ENCODE measurements around the gene OR6S1. TPM values are rescaled to one million over a fixed set of nuclear protein-coding genes. Genes with fewer than 3 reads are reported as not detected.

OR6S1 gene
- total and polyA plus RNA-seq, 10 of the 15 experiments (the other 5 are each of a cell fraction or from before 2014, with no cell fraction given), result 0.22 to 0.67 (median 0.43) TPM; not detected in 4

- TF ChIP-seq POLR2A (IDR thresholded peaks at IDR 0.05; ENCODE audit: low read depth, low read length) (no peak), RFX5 (IDR thresholded peaks at IDR 0.05; ENCODE audit: low read depth, low read length) (no peak), POU2F2 (IDR thresholded peaks at IDR 0.05; ENCODE audit: borderline replicate concordance, low read depth, low read length) (no peak; the same call in 2 of the 3 replicates), LARP7 (IDR thresholded peaks at IDR 0.05) (0 out of 2 replicates have a peak, but pooled peaks have one; percentile 33), SREBF2 (IDR thresholded peaks at IDR 0.05; ENCODE audit: low read length) (peak; percentile 95), FOXK2 (IDR thresholded peaks at IDR 0.05) (no peak), DPF2 (IDR thresholded peaks at IDR 0.05) (peak; percentile 67), RAD21 (IDR thresholded peaks at IDR 0.05; ENCODE audit: insufficient read depth, low read depth, low read length) (no peak), CBX5 (IDR thresholded peaks at IDR 0.05; ENCODE audit: low read depth) (peak; percentile 47; the same call in 1 of the 2 replicates), IKZF1 (conservative IDR thresholded peaks at IDR 0.05) (peak; percentile 84), ZBTB11 (CRISPR knock-in tag; IDR thresholded peaks at IDR 0.05) (no peak), NBN (IDR thresholded peaks at IDR 0.05) (peak; percentile 89), SPI1 (IDR thresholded peaks at IDR 0.05; ENCODE audit: borderline replicate concordance, insufficient read depth, low read depth, low read length) (peak; percentile 80), GATAD2B (conservative IDR thresholded peaks at IDR 0.05; ENCODE audit: low read depth) (no peak), ZNF384 (IDR thresholded peaks at IDR 0.05; ENCODE audit: borderline replicate concordance, low read depth, low read length) (no peak), ASH2L (IDR thresholded peaks at IDR 0.05; ENCODE audit: borderline replicate concordance, low read depth) (no peak), RB1 (IDR thresholded peaks at IDR 0.05; ENCODE audit: borderline replicate concordance) (no peak; the same call in 1 of the 2 replicates), NR2C1 (IDR thresholded peaks at IDR 0.05) (no peak), CHD4 (IDR thresholded peaks at IDR 0.05) (no peak), IKZF2 (IDR thresholded peaks at IDR 0.05) (peak; percentile 75 to 79)
- TF ChIP-seq, protein P1, sequence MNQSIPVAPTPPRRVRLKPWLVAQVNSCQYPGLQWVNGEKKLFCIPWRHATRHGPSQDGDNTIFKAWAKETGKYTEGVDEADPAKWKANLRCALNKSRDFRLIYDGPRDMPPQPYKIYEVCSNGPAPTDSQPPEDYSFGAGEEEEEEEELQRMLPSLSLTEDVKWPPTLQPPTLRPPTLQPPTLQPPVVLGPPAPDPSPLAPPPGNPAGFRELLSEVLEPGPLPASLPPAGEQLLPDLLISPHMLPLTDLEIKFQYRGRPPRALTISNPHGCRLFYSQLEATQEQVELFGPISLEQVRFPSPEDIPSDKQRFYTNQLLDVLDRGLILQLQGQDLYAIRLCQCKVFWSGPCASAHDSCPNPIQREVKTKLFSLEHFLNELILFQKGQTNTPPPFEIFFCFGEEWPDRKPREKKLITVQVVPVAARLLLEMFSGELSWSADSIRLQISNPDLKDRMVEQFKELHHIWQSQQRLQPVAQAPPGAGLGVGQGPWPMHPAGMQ (IDR thresholded peaks at IDR 0.05; ENCODE audit: borderline replicate concordance), result no peak
- TF ChIP-seq, protein P2, sequence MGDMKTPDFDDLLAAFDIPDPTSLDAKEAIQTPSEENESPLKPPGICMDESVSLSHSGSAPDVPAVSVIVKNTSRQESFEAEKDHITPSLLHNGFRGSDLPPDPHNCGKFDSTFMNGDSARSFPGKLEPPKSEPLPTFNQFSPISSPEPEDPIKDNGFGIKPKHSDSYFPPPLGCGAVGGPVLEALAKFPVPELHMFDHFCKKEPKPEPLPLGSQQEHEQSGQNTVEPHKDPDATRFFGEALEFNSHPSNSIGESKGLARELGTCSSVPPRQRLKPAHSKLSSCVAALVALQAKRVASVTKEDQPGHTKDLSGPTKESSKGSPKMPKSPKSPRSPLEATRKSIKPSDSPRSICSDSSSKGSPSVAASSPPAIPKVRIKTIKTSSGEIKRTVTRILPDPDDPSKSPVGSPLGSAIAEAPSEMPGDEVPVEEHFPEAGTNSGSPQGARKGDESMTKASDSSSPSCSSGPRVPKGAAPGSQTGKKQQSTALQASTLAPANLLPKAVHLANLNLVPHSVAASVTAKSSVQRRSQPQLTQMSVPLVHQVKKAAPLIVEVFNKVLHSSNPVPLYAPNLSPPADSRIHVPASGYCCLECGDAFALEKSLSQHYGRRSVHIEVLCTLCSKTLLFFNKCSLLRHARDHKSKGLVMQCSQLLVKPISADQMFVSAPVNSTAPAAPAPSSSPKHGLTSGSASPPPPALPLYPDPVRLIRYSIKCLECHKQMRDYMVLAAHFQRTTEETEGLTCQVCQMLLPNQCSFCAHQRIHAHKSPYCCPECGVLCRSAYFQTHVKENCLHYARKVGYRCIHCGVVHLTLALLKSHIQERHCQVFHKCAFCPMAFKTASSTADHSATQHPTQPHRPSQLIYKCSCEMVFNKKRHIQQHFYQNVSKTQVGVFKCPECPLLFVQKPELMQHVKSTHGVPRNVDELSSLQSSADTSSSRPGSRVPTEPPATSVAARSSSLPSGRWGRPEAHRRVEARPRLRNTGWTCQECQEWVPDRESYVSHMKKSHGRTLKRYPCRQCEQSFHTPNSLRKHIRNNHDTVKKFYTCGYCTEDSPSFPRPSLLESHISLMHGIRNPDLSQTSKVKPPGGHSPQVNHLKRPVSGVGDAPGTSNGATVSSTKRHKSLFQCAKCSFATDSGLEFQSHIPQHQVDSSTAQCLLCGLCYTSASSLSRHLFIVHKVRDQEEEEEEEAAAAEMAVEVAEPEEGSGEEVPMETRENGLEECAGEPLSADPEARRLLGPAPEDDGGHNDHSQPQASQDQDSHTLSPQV (IDR thresholded peaks at IDR 0.05), result no peak
These were observed 40.0 kb upstream of the OR6S1 start (continued) for GRCh38 chr14:20681348-20682126.

Data from GM12878 (cell line).